ENCODE measurements around the gene AXDND1.
"Not testable (repeated sequence)": the region's sequence is repeated elsewhere in the genome, so short reads cannot be mapped to it uniquely, and the experiment has no call there.

Gene AXDND1

DNA sequence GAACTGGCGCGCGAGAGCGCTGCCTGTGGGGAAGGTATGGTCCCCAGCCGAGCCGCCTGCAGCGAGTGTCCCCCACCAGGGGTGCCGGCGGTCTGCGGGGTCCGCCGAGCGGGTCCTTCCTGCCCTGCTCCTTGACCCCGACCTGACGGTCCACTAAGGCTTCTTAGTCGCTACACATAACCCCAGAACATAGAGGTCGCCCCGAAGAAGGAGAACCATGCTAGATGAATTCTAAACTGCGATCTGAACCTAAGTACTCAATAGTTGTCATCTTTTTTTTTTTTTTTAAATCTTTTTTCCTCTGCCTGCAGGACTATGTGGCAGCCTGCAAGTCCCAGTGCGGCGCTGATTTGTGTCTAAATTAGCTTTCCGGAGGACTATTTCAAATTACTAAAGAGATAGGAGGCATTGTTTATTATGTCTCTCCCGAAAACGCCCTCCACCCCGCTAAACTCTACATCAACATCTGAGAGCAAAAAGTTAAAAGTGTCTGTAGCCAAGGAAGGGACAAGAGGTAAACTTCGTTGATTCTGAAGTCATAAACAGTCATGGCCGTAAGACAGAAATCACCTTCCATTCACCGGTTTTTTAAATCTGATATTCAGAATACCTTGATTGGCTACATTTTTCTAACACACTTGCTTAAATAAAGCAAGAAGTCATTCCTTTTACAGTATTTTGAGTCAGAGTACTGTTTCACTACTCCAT is 476 bp downstream of the AXDND1 start:
- DNase-seq: no peak

DNA sequence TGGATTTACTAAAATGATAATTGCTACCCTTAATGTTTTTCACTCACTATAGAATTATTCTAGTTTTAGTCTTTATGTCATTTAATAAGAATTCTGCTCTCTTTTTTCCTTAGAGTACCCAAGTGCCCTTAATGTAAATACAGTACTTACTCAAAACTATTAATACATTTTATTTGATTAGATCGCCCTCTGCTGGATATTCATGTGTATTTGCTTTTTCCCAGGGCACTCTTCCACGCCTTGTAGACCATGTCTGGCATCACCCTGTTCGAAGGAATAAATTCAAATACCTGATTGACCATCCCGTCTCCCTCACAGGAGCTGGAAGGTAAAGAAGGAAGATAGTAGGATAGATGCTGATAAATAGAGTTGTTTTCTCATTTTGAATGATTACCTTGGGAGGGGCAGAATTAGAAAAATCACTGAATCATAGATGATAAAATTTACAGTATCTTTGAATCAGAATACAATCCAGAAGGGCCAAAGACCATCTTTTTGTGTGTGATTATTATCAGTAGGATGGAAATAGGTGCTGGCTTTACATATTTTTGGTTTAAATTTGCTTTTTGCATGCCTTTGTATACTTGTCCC is 4.1 kb downstream of the AXDND1 start:
- peak; percentile 74 for DNase-seq

GRCh38 chr1:179372160-179372559 is 6.4 kb downstream of the AXDND1 start:
- DNase-seq: no peak

DNA sequence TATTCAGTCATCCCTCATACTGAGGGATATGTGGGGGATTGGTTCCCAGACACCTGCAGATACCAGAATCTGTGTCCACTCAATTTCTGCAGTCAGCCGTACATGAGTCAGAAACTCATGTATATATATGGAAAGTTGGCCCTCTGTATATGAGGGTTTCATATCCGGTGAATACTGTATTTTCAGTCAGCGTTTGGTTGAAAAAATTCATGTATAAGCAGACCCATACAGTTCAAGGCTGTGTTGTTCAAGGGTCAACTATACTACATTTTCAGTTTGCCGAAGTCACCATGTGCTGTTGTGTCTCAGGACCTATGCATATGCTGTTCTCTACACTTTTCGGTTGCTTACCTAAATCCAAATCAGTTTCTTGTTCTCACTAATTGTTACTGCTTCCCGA is 10.5 kb downstream of the AXDND1 start:
- no peak for DNase-seq

GRCh38 chr1:179380299-179380698 is 14.5 kb downstream of the AXDND1 start:
- no peak for DNase-seq

- DNase-seq: no peak
Measured at GRCh38 chr1:179384027-179384426, 18.3 kb downstream of the AXDND1 start.

GRCh38 chr1:179385510-179385909 is 19.7 kb downstream of the AXDND1 start:
- DNase-seq: no peak

GRCh38 chr1:179393721-179394120 is 27.9 kb downstream of the AXDND1 start:
- no peak for DNase-seq

GRCh38 chr1:179399399-179399798 is 33.6 kb downstream of the AXDND1 start:
- not testable (repeated sequence) for DNase-seq

GRCh38 chr1:179417760-179418159 is 52.0 kb downstream of the AXDND1 start:
- DNase-seq: not testable (repeated sequence)

GRCh38 chr1:179418706-179419105 is 52.9 kb downstream of the AXDND1 start:
- DNase-seq: not testable (repeated sequence)

DNA sequence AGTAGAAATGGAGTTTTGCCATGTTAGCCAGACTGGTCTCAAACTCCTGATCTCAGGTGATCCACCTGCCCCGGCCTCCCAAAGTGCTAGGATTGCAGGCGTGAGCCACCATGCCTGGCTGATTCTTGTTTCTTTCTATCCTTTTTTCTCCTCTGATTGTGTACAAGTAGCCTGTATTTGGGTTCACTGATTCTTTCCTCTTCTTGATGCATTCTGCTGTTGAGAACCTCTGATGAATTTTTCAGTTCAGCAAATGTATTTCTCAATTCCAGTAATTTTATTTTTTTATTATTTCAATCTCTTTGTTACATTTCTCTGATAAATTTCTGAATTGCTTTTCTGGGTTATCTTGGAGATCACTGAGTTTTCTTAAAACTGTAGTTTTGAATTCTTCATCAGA is 58.8 kb downstream of the AXDND1 start:
- DNase-seq: no peak

DNA sequence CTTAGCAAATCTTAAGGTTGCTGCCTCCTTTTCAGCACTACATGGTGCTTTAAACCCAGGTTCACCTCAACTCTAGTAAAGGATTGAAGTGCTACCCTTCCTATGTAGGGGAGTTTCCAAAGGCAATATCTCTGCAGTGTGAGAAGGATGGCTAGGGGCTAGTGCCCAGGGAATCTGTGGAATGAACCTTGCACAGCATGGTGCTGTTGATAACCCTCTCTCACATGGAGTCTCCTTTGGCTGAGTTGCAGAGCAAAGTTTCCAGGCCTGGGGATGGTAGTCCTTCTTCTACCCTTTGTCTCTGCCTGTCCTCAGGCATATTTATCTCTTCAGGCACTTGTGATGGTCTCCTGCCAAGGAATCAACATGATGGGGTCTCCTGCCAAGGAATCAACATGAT is 59.4 kb downstream of the AXDND1 start:
- DNase-seq: no peak

DNA sequence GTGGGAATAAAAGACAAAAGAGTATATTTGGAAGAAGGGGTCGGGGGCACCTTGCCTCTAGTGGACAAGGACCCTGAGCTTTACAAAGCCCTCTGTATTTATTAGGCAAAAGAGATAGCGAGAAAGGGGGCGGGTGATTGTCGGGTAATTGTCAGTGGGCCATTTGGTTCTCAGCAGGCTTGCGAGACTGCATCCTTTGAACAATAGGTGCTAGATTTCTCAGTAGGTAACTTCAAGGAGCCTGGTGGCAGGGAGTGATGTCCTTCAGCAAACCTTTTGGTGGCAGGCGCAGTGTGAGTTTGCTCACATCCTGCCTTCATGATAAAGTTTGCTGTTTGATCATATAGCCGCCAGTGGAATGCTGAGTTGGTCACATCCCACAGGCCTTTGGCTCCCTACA is 71.4 kb downstream of the AXDND1 start:
- no peak for DNase-seq

DNA sequence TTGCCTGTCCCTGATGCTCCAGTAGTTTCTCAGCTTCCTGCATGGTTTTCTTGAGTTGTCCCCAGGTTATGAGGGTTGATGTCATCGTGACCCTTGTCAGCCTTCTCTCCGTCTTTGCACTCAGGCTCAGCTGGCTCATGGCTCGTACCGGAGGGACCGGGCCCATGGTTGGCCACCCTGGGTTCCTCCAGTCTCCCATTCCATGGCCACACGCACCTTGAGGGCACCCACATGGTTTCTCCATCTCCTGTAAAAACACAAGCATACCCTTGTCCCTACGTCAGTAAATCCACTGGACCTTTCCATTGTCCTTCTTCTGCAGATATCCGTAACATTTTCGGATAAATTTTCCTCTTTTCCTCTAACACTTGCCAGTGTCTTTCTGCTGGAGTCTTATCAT is 73.9 kb downstream of the AXDND1 start:
- DNase-seq: not testable (repeated sequence)

DNA sequence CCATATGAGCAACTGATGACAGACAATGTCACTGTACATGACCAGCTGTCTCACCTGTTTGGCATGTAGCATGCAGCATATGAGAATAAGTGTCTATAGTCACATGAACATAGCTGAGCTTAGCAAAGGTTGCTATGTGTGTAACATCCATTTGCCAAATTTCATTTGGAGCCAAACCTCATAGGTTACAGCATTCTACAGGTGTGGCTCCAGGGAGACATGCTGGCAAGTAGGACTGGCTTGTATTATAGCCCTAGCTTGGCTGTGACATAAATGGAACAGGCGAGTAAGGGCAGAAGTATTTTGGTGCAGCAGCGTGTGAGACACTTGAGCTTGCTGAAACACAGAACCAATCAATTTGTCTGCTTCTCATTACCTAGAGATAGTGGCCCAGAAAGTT is 74.5 kb downstream of the AXDND1 start:
- DNase-seq: not testable (repeated sequence)

DNA sequence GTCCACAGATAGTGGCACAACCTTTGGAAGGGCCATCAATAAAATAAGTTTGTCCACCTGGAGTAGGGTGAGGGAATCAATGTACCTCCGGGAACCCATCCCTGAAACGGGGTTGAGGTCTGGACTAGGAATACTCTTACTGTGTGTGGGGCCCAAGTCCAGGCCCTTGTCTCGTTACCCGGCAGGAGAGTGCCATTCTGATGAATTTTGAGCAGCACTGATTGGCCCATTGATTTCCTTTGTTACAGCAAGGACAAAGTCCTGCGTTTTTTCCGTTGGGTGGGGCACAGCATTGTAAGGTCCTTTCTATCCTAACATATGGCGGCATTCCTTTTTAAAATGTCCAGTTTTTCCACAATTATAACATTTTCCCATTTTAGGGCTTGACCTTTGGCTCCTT is 75.2 kb downstream of the AXDND1 start:
- no peak for DNase-seq

GRCh38 chr1:179441501-179441900 is 75.7 kb downstream of the AXDND1 start:
- no peak for DNase-seq

- DNase-seq: not testable (repeated sequence)
Measured at GRCh38 chr1:179442846-179443245, 77.1 kb downstream of the AXDND1 start.

DNA sequence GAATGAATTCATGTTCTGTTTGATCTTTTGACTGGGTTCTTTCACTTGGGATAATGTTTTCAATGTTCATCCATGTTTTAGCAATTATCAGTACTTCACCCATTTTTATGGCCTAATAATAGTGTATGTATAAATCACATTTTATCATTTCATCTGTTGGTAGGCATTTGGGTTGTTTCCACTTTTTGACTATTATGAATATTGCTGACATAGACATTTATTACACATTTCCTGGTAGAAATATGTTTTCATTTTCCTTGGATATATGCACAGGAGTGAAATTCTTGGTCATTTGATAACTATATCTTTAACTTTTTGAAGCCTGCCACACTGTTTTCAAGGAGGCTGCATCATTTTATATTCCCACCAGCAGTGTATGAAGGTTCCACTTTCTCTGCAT is 79.8 kb downstream of the AXDND1 start:
- DNase-seq: no peak

DNA sequence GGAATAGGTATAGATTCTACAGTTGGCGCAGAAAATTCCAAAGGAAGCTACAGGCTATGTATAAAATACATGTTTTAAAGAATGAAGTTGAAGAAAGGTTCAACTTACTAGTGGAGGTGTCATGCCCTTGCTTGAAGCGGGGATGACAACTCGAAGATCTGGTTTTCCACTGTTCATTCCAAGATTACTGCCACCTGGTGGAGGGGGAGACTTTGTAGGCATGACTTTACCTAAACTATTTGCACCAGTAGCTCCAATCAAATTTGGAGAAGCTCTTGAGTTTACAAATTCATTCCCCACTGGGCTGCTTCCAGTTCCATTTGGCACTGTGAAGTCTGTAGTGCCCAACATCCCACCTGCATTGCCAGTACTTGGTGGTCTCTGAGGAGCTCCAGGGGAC is 81.7 kb downstream of the AXDND1 start:
- DNase-seq: no peak

- DNase-seq: no peak
Measured at GRCh38 chr1:179448437-179449149, 82.8 kb downstream of the AXDND1 start.

DNA sequence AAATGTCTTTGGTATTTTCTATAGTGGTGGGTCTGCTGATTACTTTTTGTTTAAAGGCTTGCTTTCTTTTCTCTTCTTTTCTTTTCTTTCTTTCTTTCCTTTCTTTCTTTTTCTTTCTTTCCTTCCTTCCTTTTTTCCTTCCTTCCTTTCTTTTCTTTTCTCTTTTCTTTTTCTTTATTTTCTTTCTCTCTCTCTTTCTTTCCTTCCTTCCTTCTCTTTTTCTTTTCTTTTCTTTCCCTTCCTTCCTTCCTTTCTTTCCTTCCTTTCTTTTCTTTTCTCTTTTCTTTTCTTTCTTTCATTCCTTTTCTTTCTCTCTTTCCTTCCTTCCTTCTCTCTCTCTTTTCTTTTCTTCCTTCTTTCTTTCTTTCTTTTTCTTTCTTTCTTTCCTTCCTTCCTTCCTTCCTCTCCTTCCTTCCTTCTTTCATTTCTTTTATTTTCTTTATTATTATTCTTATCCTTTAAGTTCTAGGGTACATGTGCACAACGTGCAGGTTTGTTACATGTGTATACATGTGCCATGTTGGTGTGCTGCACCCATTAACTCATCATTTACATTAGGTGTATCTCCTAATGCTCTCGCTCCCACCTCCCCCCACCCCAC is 93.9 kb downstream of the AXDND1 start:
- DNase-seq: not testable (repeated sequence)

- not testable (repeated sequence) for DNase-seq
Measured at GRCh38 chr1:179465661-179466060, 99.9 kb downstream of the AXDND1 start.

All from COR-L47 (cell line).